Endodermal cell (in vitro differentiated cells): ENCODE results near the gene SPATA17. TPM values are rescaled to one million over a fixed set of nuclear protein-coding genes. Genes with fewer than 3 reads are reported as not detected.

Experiments
- DNase-seq: peaks from one replicate; pipeline ENCODE4 v3.0.0-alpha.2; 2017
- H3K27ac ChIP-seq: 2 replicates; pipeline ENCODE4 v1.5.1; 2013; ENCODE audit warnings: mild to moderate bottlenecking, low read depth, low read length, moderate library complexity
- H3K27me3 ChIP-seq: 2 replicates; pipeline ENCODE4 v1.6.1; 2013; ENCODE audit warnings: mild to moderate bottlenecking, low read length, moderate library complexity; ENCODE audit not compliant: insufficient read depth, control insufficient read depth, poor library complexity, severe bottlenecking
- H3K36me3 ChIP-seq: 2 replicates; pipeline ENCODE4 v1.7.0; 2013; ENCODE audit warnings: mild to moderate bottlenecking, low read length, moderate library complexity; ENCODE audit not compliant: control insufficient read depth, insufficient read depth
- H3K4me1 ChIP-seq: one replicate; pipeline ENCODE4 v1.7.0; 2013; ENCODE audit warnings: low read length; ENCODE audit not compliant: control insufficient read depth, insufficient read depth
- H3K4me3 ChIP-seq: 2 replicates; pipeline ENCODE4 v1.5.1; 2013; ENCODE audit warnings: mild to moderate bottlenecking, low read length, moderate library complexity
- H3K9ac ChIP-seq: 2 replicates; pipeline ENCODE4 v1.6.1; 2013; ENCODE audit warnings: mild to moderate bottlenecking, low read length, moderate library complexity; ENCODE audit not compliant: poor library complexity, severe bottlenecking; ENCODE audit errors: extremely low read depth
- H3K9me3 ChIP-seq: 2 replicates; pipeline ENCODE4 v1.6.1; 2013; ENCODE audit warnings: mild to moderate bottlenecking, low read length, moderate library complexity; ENCODE audit not compliant: control insufficient read depth
- H3K27ac Mint-ChIP-seq: 2 replicates; pipeline ENCODE4 v1.8.0; 2020; ENCODE audit warnings: mixed read lengths
- H3K27me3 Mint-ChIP-seq: 2 replicates; pipeline ENCODE4 v1.8.0; 2021; ENCODE audit warnings: mild to moderate bottlenecking, mixed read lengths; ENCODE audit not compliant: insufficient read depth
- H3K36me3 Mint-ChIP-seq: 2 replicates; pipeline ENCODE4 v1.8.0; 2020; ENCODE audit warnings: low read depth, mixed read lengths
- H3K4me1 Mint-ChIP-seq: 2 replicates; pipeline ENCODE4 v1.8.0; 2020; ENCODE audit warnings: mixed read lengths
- H3K4me3 Mint-ChIP-seq: 2 replicates; pipeline ENCODE4 v1.8.0; 2020; ENCODE audit warnings: mild to moderate bottlenecking, moderate library complexity, mixed read lengths
- H3K9me3 Mint-ChIP-seq: 2 replicates; pipeline ENCODE4 v1.8.0; 2020; ENCODE audit warnings: mild to moderate bottlenecking, mixed read lengths
- CTCF ChIP-seq: fragments of 200-600 bp; sonication (generic); conservative IDR thresholded peaks from 2 replicates; pipeline ENCODE4 v1.5.0; 2021; ENCODE audit warnings: antibody characterized with exemption, mild to moderate bottlenecking
- WGBS, 2 experiments: methylation state at CpG; one replicate each; pipeline versions ENCODE4 v1.1.5 to v1.1.7; 2013; ENCODE audit warnings: missing lambda C conversion rate in 2 of 2, mixed read lengths in 1 of 2; ENCODE audit not compliant: insufficient coverage in 1 of 2, insufficient read length in 1 of 2; 5-methylcytosine and 5-hydroxymethylcytosine counted together
- total RNA-seq, 2 donors: library from RNA; stranded (reverse); fragmentation: NEBNext Ultra II Directional in 1 of 2; extraction: Animal tissue kit (Norgen Biotek cat#: 25700) in 1 of 2; gene quantifications; 2 replicates in 1 of 2; 3 replicates in 1 of 2; pipeline ENCODE4 v1.2.1, GENCODE V29; 2021

Gene SPATA17
- total RNA-seq, 2 donors from 2014 or later = 0.93 to 1.6 TPM

- no peaks in the 10 kb centered on the region for H3K27me3 Mint-ChIP-seq
- H3K4me1 Mint-ChIP-seq = no peaks in the 10 kb centered on the region
- H3K4me3 Mint-ChIP-seq = no peak overlapping the region
- no peak for TF ChIP-seq CTCF
- no peak for DNase-seq
- Histone ChIP-seq H3K4me3 (no peak overlapping the region), H3K9me3 (no peaks in the 10 kb centered on the region), H3K4me1 (no peaks in the 10 kb centered on the region), H3K36me3 (no peaks in the 10 kb centered on the region), H3K27me3 (no peaks in the 10 kb centered on the region), H3K27ac (no peak overlapping the region), H3K9ac (no peak overlapping the region)
- no peak overlapping the region for H3K27ac Mint-ChIP-seq
- no peaks in the 10 kb centered on the region for H3K36me3 Mint-ChIP-seq
- WGBS, 2 experiments = 95 to 97% methylated on average over 5 of the region's 6 CpGs
- H3K9me3 Mint-ChIP-seq = peaks cover 7% of the 10 kb centered on the region
Measured at GRCh38 chr1:217703326-217703725, 72.2 kb downstream of the SPATA17 start.

GRCh38 chr1:217712925-217713597 lies 81.9 kb downstream of the SPATA17 start:
- Histone ChIP-seq H3K27ac (no peak overlapping the region), H3K4me1 (peaks cover 5% of the 10 kb centered on the region), H3K4me3 (no peak overlapping the region), H3K27me3 (no peaks in the 10 kb centered on the region), H3K9ac (no peak overlapping the region), H3K9me3 (no peaks in the 10 kb centered on the region), H3K36me3 (no peaks in the 10 kb centered on the region)
- Mint-ChIP-seq H3K36me3 (no peaks in the 10 kb centered on the region), H3K27ac (no peak overlapping the region), H3K9me3 (no peaks in the 10 kb centered on the region), H3K4me3 (no peak overlapping the region), H3K27me3 (no peaks in the 10 kb centered on the region), H3K4me1 (peaks cover under 1% of the 10 kb centered on the region)
- 93 to 96% methylated on average over 4 to 5 of the region's 5 CpGs for WGBS, 2 experiments
- DNase-seq = no peak
- no peak for TF ChIP-seq CTCF

- H3K27ac ChIP-seq = no peak overlapping the region
- H3K4me1 ChIP-seq = peaks cover 5% of the 10 kb centered on the region
- Mint-ChIP-seq H3K4me3 (no peak overlapping the region), H3K36me3 (no peaks in the 10 kb centered on the region), H3K27me3 (no peaks in the 10 kb centered on the region), H3K27ac (no peak overlapping the region), H3K9me3 (no peaks in the 10 kb centered on the region), H3K4me1 (peaks cover 3% of the 10 kb centered on the region)
- no peak overlapping the region for H3K9ac ChIP-seq
- 99% methylated on average over 4 of the region's 4 CpGs; no CpG with 5 or more reads in 1 of the 2 experiments for WGBS, 2 experiments
- no peaks in the 10 kb centered on the region for H3K9me3 ChIP-seq
- no peak overlapping the region for H3K4me3 ChIP-seq
- H3K36me3 ChIP-seq = no peaks in the 10 kb centered on the region
- no peak for DNase-seq
- no peaks in the 10 kb centered on the region for H3K27me3 ChIP-seq
- TF ChIP-seq CTCF = no peak
Measured at GRCh38 chr1:217715681-217716080, 84.5 kb downstream of the SPATA17 start.
